GM19025 (cell line): Measurements from ENCODE around the gene ZCCHC14.

Source experiments
- ATAC-seq: cut with Tn5 transposase; IDR thresholded peaks from one replicate; pipeline ENCODE4 v1.9.1; 2021; ENCODE audit warnings: mild to moderate bottlenecking, low read depth, moderate library complexity; ENCODE audit not compliant: unreplicated experiment

The ZCCHC14 gene

GRCh38 chr16:87437911-87438610 lies 54.8 kb downstream of the ZCCHC14 start:
- ATAC-seq: no peak

DNA sequence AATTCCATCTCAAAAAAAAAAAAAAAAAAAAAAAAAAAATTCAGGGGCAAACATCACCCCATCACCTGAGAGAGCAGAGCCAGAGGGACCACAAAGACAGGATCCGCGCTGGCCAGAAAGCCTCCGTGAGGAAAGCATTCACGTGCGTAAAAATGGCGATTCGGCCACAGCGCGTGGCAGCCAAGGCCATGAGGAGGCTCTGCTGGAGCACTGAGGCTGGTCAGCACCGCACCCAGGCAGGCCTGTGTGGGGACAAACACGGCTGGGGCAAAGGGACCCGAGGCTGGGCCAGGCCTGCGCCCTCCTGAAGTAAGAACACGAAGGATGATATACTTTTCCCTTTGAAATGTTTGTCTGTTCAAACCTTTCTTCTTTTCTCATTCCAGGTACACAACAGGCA lies 55.5 kb downstream of the ZCCHC14 start:
- no peak for ATAC-seq

GRCh38 chr16:87436225-87437172 lies 56.3 kb downstream of the ZCCHC14 start:
- no peak for ATAC-seq

DNA sequence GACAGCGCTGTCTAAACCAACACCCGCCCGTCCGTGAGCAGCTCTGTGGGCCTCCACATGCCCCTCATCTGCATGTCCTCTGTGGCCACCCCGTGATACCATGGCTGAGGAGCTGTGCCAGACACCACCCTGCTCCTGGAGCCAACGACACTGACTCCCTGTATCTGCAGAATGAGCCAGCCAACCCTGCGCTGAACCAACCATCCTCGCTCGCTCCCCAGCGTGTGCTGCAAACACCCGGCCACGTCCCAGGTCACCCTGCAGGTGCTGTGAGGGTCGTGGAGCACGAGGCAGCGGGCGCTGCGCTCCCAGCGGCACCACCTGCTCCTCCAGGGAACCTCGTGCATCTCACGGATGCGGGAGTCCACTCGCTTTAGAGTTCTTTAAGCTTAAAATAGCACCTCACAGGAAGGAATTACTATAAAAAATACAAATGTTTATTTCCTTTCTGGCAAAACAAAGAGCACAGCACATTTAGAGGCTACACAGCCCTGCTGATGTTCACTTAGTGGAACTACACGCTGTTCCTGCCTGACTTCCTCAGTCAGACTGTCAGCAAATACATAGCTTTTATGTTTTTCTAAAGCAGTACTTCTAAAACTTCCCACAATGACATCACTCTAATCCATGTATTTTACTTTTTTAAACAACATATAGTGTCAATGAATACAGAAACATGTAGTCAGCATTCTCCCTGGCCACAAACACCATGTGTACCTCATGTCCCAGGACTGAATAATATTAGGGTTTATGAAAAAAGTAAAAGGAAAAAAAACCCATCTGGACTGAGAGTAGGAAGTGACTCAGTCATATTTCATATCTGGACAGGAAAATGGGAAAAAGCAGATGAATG lies 57.2 kb downstream of the ZCCHC14 start:
- ATAC-seq: no peak

GRCh38 chr16:87434146-87434667 lies 58.6 kb downstream of the ZCCHC14 start:
- no peak for ATAC-seq

- no peak for ATAC-seq
These were observed 60.4 kb downstream of the ZCCHC14 start for GRCh38 chr16:87432330-87432915.

DNA sequence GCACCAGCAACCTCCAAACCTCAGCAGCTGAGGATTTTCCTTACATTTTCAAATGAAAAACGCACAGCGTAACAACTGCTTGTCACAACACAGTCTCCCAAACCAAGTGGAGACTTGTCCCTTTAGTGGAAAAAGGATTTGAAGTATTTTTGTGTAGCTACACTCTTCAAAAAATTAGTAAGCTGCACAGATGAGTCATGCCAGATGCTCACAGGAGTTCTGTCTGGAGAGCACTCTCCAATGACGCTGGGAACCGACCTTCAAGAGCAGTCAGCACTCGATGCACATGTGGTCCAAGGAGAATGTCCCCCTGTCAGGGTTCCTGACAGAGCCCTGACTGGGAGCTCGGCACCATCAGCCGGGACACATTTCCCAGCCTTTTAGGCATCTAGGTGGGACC lies 60.9 kb downstream of the ZCCHC14 start:
- no peak for ATAC-seq

DNA sequence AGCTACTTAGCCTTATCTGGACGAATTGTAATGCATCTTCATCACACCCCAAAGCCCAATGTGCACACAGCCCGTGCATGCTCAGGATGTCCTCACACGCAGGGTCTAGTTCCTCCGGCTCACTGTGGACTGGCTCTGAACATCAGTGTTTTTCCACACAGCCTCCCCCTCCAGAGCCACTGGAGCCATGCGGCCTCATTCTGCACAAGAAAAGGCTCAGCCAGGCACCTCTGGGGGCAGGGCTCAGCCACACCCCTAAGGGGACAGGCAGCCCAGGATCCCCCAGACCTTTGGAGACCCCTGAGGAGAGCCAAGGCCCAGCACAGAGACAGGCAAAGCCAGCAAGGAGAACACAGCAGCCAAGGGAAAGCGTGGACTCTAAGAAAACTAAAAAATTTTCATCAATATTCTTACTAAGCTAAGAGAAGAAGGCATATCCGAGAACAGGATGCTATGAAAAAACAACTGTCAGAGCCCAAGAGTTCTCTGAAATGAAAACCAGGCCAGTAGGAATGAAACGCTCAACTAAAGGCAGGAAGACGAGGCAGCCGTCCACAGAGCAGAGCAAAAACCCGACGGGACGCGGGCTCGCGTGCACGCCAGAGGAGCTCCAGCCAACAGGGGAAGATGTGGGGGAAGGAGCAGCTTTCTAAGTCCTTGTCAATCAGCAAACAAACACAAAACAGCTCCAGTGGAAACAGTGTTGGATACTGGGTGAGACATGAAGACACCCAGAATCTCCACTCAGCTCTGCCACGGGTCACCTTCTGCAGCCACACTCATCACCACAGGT lies 66.2 kb downstream of the ZCCHC14 start:
- no peak for ATAC-seq

GRCh38 chr16:87425941-87426340 lies 66.9 kb downstream of the ZCCHC14 start:
- no peak for ATAC-seq

DNA sequence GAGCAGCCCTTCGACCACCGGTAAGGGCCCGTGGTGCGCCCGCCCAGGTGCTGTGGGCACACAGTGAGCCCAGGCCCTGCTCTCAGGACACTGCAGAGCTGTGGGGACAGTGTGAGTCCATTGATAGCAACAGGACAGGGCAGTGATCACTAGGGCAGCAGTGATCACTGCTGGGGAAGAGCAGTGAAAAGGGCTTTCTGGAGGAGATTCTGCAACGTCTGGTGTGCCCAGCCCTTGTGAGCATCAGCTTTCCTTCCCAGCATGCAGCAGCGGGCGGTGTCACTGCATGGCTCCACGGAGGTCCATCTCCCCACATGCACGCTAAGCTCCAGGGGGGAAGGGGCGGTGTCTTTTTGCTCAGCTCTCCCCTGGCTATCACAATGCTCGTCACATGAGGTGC lies 68.6 kb downstream of the ZCCHC14 start:
- ATAC-seq: no peak

- no peak for ATAC-seq
These were observed 69.4 kb downstream of the ZCCHC14 start for GRCh38 chr16:87423429-87423828.

DNA sequence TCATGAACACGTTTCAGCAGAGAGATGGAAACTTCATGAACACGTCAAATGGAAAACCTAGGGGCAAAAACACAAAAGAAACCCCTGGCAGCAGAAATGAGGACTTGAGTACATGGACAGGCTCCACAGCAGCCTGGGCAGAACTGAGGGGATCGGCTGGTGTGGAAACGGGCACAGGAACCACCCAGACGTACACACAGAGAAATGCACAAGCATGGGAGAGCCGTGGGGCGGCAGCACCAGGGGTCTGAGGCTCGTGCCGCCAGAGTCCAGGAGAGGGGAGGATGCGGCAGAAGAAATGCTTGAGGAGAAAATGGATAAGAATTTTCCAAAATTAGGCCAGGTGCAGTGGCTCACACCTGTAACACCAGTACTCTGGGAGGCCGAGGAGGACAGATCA lies 70.7 kb downstream of the ZCCHC14 start:
- no peak for ATAC-seq

GRCh38 chr16:87421003-87421912 lies 71.6 kb downstream of the ZCCHC14 start:
- ATAC-seq: no peak

DNA sequence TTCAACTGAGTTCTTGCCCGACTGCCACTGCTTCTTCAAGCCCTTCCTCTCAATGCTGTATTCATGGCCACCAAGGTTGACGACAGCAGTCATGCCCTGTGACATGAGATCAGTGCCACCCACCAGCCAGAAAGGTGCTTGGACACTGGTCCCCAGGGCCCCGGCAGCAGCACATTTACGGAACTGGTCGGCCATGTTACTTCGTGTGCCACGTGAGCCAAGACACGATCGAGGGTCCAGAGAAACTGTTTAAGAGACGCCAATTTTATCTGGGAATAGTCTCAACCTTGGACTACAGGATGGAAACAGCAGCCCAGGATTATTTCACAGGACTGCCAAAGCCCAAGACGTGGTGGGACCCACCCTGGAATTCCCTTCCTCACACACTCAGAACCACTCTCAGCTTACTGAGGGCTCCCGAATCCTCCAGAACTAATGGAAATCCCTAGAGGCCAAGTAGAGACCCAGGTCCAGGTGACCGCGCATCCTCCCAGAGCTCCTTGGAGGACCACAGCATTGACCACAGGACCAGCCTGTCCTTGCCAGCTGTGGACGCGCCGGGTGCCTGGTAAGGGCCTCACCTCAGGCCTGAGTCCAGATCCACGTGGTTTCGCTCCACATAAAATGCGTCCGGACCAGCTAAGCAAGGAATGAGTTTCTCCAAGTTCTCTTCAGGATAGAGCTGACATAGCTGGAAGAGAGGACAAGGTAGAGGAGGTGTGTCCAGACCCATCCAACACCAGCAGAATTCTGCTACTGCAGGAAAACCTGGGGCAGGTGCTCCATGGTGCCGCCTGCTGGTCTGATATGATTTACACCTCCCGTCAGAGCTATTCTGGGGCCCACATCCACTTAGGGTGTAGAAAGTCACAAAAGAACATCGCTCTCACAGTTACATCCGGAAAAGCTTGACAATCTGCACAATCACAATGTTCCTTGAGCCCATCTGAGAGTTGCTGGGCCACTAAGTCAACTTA lies 72.5 kb downstream of the ZCCHC14 start:
- ATAC-seq: no peak

GRCh38 chr16:87418644-87419043 lies 74.2 kb downstream of the ZCCHC14 start:
- no peak for ATAC-seq

DNA sequence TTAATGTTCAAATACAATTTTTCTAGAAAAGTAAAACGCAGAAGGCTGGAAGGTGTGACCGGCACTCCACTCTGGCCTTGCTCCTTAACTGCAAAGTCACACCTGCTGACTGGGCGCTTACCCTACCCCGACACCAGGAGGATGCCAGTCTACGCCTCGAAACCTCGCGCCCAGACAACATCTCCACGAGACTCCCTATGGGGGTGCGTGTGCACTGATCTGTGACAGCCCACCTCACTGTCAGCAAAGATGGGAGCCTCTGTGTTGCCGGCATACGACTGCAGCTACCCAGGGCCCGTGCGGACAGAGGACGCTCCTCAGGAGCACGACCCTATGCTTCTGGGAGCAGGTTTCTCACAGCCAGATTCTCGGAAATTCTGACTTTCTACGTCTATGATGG lies 74.6 kb downstream of the ZCCHC14 start:
- ATAC-seq: no peak

GRCh38 chr16:87417528-87417910 lies 75.3 kb downstream of the ZCCHC14 start:
- ATAC-seq: no peak
